ENCODE results near the gene SCFD2.

SCFD2 gene

GRCh38 chr4:52979020-52979419, 386.8 kb downstream of the SCFD2 start:
- no peak for DNase-seq

- DNase-seq = no peak
Observed at GRCh38 chr4:52977252-52977651, 388.6 kb downstream of the SCFD2 start.

GRCh38 chr4:52976523-52977230, 389.2 kb downstream of the SCFD2 start:
- no peak for DNase-seq

- DNase-seq = no peak
Observed at GRCh38 chr4:52968691-52969090, 397.2 kb downstream of the SCFD2 start.

- no peak for DNase-seq
Observed at GRCh38 chr4:52968241-52968640, 397.6 kb downstream of the SCFD2 start.

- DNase-seq = no peak
Observed at GRCh38 chr4:52966781-52967180, 399.1 kb downstream of the SCFD2 start.

GRCh38 chr4:52966172-52966571, 399.7 kb downstream of the SCFD2 start:
- no peak for DNase-seq

- DNase-seq = no peak
Observed at GRCh38 chr4:52964561-52965101, 401.2 kb downstream of the SCFD2 start.

GRCh38 chr4:52964011-52964410, 401.9 kb downstream of the SCFD2 start:
- no peak for DNase-seq

- no peak for DNase-seq
Observed at GRCh38 chr4:52962721-52963120, 403.1 kb downstream of the SCFD2 start.

GRCh38 chr4:52961666-52962412, 404.0 kb downstream of the SCFD2 start:
- DNase-seq = no peak

GRCh38 chr4:52959541-52959940, 406.3 kb downstream of the SCFD2 start:
- no peak for DNase-seq

GRCh38 chr4:52957835-52958631, 407.8 kb downstream of the SCFD2 start:
- no peak for DNase-seq

- no peak for DNase-seq
Observed at GRCh38 chr4:52957220-52957686, 408.6 kb downstream of the SCFD2 start.

GRCh38 chr4:52956691-52957090, 409.2 kb downstream of the SCFD2 start:
- no peak for DNase-seq

- no peak for DNase-seq
Observed at GRCh38 chr4:52954560-52955170, 411.2 kb downstream of the SCFD2 start.

GRCh38 chr4:52952540-52952939, 413.3 kb downstream of the SCFD2 start:
- no peak for DNase-seq

- no peak for DNase-seq
Observed at GRCh38 chr4:52951016-52951415, 414.8 kb downstream of the SCFD2 start.

- DNase-seq = no peak
Observed at GRCh38 chr4:52950226-52950625, 415.6 kb downstream of the SCFD2 start.

GRCh38 chr4:52949336-52949735, 416.5 kb downstream of the SCFD2 start:
- DNase-seq = no peak

- no peak for DNase-seq
Observed at GRCh38 chr4:52948057-52948423, 417.8 kb downstream of the SCFD2 start.

GRCh38 chr4:52947401-52948056, 418.3 kb downstream of the SCFD2 start:
- no peak for DNase-seq
